ENCODE results near the gene C11orf54.

DNA sequence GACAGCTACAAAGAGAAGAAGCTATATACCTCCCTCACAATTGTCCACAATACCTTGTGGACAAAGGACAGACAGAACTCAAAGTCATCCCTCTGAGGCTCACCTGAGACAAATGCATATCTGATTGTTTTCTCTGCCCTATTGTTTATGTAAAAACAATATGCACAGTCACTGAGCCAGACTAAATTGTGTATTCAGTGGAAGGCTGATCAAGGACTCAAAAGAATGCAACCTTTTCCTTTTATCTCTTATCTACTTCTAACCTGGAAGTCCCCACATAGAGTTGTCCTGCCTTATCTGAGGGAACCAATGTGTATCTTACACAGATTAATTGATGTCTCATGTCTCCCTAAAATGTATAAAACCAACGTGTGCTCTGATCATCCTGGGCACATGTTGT, 28.7 kb downstream of the C11orf54 start:
- no peak for TF ChIP-seq CTCF (IDR thresholded peaks at IDR 0.05 in 4 of 5, conservative IDR thresholded peaks at IDR 0.05 in 1 of 5)
- TF ChIP-seq POLR2A (IDR thresholded peaks at IDR 0.05) = no peak

Measured in gastrocnemius medialis (tissue), 4 donors.